GM21515 (cell line): Measurements from ENCODE around the gene SMIM41.
A peak's percentile ranks its signal among the peaks of the same experiment; 100 is the strongest.

Source experiments
- ATAC-seq: cut with Tn5 transposase; IDR thresholded peaks from one replicate; pipeline ENCODE4 v1.9.1; 2021; ENCODE audit not compliant: unreplicated experiment

SMIM41 gene

DNA sequence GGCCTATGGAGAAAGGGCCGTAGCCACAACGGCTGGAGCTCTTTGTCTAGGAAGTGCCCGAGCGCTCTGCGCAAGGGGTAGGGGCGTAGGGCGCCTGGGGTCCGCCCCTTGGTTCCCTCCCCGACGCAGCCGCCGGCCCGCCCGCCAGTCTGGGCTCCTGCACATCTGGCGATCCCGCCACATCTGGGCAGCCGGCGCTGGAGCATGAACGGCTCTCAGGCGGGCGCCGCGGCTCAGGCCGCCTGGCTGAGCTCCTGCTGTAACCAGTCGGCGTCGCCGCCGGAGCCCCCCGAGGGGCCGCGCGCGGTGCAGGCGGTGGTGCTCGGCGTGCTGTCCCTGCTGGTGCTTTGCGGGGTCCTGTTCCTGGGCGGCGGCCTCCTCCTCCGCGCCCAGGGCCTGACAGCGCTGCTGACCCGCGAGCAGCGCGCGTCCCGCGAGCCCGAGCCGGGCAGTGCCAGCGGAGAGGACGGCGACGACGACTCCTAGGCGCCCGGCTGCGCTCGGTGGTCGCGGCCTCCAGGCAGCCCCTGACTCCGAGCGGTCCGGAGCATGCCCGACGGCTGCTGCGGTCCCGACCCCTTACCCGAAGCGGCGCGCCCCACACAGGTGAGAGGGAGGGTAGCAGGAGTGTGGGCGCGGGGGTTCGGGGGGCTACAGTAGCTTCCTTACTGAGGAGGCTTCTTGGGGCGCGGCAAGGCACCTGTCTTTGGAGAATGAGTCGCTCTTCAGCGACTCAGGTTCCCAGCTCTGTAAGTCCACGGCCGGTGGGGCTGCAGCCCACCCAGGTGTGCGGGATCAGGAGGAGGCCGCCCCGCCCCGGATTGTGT, at the start of gene SMIM41:
TSS of gene SMIM41 (plus strand) at position 129 of the 827 bp plus-strand sequence. CDS start at position 205, 76 bp downstream.
- no peak for ATAC-seq

DNA sequence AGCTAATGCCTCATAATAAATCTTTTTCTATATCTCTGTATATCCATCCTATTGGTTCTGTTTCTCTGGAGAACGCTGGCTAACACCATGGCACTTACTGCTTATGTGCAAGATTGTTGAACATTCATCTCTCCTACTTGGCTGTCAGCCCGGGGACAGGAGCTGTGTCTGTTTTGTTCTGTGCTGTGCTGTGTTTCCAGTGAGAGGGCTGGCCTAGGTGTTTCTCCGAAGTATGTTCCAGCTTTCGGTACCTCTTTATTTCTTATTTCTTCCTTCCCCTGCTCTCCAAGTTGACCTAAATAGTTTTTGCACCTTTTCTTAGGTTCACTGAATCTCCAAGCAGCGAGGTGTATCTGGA, 47.1 kb upstream of the SMIM41 start:
- no peak for ATAC-seq

GRCh38 chr12:52032804-52033445, 46.6 kb upstream of the SMIM41 start:
- ATAC-seq: peak; percentile 87

GRCh38 chr12:52033446-52034140, 45.9 kb upstream of the SMIM41 start:
- no peak for ATAC-seq

GRCh38 chr12:52035190-52035589, 44.3 kb upstream of the SMIM41 start:
- no peak for ATAC-seq

DNA sequence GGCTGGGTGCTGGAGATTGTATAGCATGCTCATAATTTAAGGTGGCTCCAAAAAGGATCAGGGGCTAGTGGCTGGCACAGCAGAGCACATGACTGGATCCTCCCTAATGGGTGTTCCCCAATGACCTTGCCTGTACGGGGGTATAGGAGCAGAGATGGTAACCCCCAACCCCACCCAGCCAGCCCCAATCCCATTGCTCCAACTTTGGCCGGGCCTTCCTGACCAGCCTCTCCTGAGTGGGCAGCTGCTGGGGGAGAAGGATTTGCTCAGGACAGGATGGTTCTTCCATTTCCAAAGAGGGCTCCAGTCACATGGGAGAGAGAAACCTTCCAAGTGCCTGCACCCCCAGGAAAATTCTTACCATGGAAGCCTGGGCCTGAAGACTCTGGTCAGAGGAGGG, 43.6 kb upstream of the SMIM41 start:
- no peak for ATAC-seq

DNA sequence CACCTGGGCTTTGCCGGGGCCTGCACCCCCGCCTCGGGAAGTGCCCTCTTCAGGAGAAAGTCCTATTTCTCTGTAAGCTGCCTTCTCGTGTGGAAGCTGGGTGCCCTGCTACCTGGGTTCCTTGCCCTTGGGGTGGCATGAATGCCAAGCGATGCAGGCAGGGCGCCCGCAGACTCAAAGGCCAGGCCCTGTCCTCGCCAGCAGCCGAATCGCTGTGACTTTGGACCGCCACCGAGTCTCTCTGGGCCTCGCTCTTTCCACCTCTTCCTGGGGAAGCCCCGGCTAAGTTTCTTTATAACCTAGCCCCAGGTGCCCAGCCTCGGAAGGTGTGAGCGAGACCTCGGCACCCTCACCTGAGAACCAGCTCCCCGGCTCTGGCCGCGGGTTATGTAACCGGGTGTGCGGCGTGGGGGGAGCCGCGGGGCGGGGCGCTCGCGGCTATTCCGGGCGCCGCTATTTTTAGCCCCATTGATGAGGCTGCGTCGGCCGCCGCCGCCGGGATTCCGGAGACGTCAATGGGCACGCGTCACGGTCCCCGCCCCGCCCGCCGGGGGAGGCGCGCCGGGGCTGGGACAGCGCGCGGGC, 42.8 kb upstream of the SMIM41 start:
- ATAC-seq: peak; percentile 39

DNA sequence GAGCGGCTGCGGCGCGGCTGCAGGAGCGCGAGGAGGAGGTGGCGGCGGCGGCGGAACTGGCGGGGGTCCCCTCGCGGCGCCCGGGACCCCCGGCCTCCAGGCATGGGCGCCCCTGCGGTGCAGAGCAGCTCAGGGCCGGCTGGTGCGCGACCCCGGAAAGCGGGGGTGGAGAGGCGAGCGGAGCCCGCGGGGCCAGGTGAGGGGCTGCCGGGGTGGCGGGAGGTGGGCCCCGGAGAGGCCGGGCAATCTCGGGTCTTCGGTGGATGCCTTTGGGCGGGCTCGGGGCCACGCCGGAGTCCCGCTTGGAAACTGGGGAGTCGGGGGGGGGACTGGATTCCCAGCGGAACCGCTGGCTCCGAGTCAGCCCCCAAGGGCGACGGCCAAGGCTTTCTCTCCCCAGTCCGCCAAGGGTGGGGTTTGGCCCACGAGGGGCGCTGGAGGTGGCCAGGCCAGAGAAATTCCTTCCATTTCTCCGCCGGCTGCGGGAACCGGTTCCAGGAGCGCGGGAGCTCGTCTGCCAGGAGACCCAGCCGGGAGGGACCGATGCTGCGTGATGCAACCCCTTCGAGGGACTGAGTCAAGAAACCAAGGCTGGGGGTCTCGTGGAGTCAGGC, 42.1 kb upstream of the SMIM41 start:
- no peak for ATAC-seq

- ATAC-seq: no peak
Observed at GRCh38 chr12:52038447-52038846, 41.1 kb upstream of the SMIM41 start.

DNA sequence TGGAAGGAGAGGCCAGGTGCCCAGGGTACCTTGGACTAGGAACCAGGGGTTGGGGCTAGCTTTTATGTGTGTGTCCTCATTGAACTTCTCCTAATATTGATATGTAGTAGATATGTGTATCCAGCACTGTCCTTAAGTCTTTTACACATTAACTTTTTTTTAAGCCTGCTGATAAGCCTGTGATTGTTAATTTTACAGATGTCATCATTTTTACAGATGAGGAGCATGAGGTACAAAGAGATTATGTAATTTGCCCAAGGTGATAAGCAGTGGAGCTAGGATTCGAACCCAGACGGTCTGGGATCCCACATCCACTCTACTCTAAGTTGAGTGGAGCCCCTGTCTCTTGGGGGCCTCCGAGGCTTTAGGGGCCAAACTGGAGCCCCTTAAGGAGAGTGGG, 38.5 kb upstream of the SMIM41 start:
- ATAC-seq: no peak

DNA sequence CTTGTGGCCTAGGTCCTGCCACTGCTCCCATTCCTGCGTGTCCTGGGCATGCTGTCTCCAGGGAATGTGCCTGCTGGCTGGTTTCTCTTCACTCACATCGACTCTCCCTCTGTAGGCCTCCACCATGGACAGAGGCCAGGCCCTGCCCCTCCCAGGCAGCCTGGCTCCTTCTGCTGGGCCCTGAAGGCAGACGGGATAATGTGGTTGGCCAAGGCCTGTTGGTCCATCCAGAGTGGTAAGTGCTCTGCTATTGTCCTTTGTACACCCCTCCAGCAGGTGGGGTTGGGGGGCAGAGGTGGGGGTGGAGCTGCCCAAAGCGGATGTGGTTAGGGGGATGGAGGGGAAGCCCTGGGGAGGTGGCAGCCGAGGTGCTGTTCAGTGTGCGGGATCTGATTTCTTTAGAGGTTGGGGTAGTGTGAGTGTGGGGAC, 37.8 kb upstream of the SMIM41 start:
- ATAC-seq: no peak

GRCh38 chr12:52042706-52043385, 36.7 kb upstream of the SMIM41 start:
- no peak for ATAC-seq

- ATAC-seq: no peak
Observed at GRCh38 chr12:52043386-52044212, 35.9 kb upstream of the SMIM41 start.

DNA sequence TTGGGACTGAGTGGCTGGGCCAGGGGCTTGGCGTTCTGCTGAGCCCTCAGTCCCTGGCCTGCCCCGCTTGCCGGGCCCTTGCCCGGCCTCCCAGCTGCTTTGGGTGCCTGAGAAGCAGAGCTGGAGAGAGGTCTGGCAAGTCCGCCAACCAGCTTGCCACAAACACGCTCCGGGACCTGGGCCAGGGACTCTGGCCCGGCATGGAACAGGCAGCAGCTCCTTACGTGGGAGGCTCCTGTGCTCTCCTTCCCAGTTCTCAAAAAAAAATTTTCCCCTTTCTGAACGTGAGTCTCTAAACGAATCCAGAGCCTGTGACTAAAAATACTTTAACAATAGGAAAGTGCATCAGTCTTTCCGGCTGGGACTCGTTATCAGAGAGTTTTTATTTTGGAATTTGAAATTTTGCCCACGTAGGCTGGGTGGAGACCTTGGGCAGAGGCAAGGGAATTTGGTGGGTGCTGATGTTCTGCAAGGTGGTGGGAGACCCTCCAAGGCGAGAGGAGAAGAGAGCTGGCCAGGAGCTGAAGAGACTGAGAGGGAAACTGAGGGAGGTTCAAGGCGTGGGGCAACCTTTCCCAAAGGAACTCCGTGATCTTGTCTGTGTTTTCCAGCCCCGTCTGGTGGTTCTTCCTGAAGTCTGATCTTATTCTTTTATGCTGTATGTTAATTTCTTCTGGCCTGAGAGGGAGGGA, 35.1 kb upstream of the SMIM41 start:
- no peak for ATAC-seq

DNA sequence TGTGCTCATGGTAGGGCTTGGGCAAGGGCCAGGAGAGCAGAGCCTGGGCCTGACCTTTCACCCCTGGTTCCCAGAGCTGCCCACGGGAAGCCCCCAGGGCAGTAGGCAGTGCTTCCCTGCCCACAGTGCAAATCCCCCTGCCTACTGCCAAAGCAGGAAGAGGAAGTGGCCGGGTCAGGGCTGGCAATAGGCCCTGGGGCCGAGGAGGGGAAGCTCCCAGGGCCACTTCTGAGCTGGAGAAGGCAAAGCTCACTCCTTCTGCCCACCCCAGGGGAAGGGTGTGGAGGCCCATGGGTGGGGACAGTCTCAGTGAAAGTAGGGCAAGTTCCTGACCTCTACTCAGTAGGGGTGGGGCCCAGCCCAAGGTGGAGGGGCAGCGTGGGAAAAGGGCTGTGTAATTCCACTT, 33.7 kb upstream of the SMIM41 start:
- no peak for ATAC-seq

DNA sequence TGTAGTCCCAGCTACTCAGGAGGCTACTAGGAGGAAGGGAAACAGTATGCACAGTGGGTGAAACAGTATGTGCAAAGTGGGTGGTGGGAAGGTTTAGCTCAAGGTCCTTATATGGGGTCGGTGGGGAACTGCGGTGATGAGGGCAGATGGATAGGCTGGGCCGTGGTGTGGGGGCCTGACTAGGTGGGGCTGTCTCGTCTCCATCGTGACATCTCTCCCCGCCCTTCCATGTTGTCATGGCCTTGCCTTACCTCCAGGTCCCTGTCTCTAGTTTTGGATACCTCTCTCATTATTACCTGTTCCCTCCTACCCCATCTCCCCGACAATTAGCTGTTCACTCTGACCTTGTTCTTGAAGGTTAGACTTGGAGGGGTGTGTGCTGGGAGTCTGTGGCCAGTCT, 32.6 kb upstream of the SMIM41 start:
- ATAC-seq: no peak

- ATAC-seq: no peak
Observed at GRCh38 chr12:52049286-52049685, 30.2 kb upstream of the SMIM41 start.

GRCh38 chr12:52049688-52050087, 29.8 kb upstream of the SMIM41 start:
- no peak for ATAC-seq

DNA sequence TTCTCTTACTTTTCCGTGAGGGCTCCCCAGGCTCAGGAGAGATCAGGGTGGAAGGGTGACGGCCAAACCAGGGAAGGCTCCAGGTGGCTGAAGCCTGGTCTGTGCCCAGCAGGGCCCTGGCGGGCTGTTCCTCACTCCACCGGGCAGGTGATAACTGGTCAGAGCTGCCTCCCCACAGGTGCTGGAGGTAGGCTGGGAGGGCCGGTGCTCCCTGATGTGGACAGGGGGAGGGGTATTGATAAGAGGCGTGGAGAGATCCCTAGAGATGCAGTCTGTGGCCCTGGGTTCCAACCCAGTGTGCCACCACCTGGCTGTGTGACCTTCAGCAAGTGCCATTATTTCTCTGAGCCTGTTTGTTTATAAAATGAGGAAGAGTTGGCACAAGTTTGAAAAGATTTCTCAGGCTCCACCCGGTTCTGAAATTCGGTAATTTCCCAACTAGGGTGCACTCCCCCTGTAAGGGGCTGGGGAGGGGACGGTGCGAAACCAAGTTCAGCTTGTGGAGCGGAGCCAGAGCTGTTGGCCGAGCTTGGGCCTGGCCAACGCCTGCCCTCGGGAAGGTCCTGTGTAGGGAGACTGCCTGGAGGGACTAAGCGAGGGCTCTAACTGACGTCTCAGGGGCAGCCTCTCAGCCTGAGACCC, 29.3 kb upstream of the SMIM41 start:
- peak; percentile 9 for ATAC-seq
